LoVo (cell line): ENCODE measurements around the gene APOC1.
"Not testable (repeated sequence)": the region's sequence is repeated elsewhere in the genome, so short reads cannot be mapped to it uniquely, and the experiment has no call there.

Experiments
- DNase-seq: peaks from one replicate; pipeline ENCODE4 v3.0.0-alpha.2; 2016; ENCODE audit warnings: low spot score

APOC1 gene

DNA sequence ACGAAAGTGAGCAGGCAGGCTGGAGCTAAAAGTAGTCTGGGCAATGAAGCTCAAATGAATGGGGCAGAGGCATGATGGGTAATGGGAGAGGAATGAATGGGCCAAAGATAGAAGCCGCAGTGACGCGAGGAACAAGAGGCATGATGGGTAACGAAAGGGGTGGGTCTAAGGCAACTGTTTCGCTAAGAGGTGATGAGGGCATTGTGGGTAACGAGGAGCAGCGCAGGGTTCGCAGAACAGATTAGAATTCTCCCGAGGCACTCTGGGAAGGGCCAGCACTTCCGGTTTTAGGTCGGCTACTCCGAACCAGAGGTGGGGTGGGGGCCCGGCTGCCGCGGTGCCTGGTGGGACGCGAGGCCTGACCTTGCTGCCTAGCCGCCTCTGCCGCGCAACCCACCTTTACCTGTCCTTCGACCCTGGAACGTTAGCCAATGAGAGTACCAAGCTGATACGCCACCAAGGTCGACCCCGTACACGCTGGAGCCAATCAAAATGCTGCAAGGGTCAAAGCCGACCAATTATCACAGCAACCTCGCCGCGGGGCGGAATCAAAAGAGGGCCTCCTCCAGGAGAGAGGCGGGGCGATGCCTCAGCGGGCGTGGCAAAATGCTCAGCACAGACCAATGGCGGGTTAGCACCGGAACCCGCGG, 23.9 kb upstream of the APOC1 start:
- peak; percentile 99 for DNase-seq

DNA sequence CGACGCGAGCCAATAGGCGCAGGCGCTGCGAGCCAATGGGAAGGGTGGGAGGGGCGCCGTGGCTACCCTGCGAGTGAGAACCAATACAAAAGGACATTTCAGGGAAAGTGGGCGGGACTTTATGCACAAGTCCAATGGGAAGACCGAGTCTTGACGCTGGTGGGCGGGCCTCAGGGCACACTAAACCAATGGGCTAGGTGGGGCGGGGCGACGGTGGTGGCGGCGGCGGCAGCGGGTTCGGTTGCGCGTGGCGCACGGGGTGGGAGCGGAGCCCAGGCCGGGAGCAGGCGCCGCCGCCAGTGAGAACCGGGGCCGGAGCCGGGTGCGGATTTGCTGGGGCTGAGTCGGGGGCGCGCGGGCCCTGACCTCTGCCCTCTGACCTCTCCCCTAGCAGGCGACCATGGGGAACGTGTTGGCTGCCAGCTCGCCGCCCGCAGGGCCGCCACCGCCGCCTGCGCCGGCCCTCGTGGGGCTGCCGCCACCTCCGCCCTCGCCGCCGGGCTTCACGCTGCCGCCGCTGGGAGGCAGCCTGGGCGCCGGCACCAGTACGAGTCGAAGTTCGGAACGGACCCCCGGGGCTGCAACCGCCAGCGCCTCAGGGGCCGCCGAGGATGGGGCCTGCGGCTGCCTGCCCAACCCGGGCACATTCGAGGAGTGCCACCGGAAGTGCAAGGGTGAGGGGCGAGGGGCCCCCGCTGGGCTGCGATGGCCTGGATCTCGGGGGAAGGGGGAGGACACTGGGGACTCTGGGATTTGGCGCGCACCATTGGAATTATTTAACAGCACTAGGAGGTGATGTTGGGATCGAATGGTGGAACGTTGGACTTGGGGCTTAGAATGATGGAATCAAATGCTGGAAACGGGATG, 23.2 kb upstream of the APOC1 start, which contains the start of gene TOMM40:
TOMM40 (plus strand) TSS at position 239 of the 867 bp plus-strand sequence; CDS start at position 401, 162 bp downstream.
- DNase-seq: no peak

DNA sequence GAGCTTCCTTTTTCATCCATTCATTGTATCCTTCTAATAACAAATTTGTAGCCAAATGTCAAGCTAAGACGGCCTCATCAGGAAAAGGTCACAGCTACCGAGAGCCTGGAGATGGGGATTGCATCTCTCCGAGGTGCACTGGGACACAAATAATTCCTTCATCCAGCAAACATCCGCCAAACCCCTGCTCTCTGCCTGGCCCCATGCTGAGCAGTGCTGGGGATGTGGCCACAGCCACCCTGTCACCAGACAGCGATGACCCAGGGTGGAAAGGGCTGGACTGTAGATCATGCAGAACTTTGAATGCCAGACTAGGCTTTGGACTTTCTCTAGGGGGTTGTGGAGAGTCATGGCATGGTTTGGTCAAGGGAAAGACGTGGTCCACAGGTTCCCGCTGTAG, 21.5 kb upstream of the APOC1 start:
- DNase-seq: no peak

DNA sequence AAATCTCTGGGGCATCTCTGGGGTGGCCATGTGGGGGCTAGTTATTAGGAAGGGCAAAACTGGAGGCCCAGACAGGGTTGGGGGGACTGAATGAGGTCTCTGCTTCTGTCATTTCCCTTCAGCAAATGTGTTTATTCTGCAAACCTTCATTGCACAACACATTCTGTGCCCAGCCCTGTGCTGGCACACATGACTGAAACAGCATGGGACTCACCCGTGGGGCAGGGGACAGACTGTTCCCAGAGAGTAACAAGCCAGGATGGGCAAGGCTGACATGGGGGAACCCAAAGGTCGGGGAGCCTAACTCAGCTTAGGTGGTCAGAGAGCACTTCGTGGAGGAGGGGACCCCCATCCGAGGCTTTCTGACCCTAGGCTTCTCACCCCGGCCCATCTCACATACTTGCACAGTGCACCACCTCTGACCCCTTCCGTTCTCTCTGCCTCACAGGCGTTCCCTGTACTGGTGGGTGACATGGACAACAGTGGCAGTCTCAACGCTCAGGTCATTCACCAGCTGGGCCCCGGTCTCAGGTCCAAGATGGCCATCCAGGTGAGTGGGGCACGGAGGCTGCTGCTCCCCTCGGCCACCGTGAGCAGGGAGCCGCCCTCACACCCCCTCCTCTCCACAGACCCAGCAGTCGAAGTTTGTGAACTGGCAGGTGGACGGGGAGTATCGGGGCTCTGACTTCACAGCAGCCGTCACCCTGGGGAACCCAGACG, 20.9 kb upstream of the APOC1 start:
- DNase-seq: no peak

DNA sequence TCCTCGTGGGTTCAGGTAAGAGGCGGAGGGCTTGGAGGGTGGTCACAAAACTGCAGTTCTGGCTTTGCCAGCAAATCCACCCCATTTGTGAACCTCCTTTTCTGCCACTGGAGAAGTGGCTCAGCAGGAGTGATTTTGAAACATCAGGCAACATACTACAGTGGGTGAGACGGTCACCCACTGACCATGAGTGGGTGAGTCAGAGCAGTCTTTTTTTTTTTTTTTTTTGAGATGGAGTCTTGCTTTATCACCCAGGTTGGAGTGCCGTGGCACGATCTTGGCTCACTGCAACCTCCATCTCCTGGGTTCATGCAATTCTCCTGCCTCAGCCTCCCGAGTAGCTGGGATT, 20.4 kb upstream of the APOC1 start:
- DNase-seq: no peak

DNA sequence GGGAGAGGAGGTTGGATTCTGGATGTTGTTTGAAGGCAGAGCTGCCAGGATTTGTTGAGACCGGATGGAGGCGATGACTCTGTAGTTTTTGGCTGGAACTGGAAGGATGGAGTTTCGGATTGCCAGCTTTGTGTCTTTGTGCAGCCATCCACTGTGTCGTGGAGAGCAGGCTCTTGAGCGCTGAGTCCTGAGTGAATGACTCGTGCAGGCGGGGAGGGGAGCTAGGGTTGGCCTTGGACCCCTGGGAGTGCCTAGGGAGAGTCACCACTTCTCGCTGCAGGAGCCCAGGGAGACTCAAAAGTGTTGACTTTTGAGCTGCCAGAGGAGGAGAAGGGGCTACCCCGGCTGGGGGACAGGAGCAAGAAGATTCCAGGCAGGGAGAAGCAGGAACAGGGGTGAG, 19.5 kb upstream of the APOC1 start:
- no peak for DNase-seq

DNA sequence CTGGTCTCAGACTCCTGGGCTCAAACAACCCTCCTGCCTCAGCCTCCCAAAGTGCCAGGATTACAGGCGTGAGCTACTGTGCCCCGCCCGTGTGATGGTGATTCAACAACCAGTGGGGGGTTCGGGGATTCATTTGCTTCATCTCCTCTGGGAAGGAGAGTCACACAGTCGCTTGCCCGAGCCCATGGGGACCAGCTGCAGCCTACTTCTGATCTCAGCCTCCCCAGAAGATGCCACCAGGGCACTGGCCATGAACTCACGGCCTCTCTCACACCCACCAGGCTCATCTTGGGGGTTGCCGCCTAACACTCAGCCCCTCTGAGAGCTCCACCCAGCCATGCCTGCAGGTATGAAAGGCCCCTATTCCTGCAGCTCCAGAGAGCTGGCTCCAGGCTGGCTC, 16.6 kb upstream of the APOC1 start:
- DNase-seq: no peak

DNA sequence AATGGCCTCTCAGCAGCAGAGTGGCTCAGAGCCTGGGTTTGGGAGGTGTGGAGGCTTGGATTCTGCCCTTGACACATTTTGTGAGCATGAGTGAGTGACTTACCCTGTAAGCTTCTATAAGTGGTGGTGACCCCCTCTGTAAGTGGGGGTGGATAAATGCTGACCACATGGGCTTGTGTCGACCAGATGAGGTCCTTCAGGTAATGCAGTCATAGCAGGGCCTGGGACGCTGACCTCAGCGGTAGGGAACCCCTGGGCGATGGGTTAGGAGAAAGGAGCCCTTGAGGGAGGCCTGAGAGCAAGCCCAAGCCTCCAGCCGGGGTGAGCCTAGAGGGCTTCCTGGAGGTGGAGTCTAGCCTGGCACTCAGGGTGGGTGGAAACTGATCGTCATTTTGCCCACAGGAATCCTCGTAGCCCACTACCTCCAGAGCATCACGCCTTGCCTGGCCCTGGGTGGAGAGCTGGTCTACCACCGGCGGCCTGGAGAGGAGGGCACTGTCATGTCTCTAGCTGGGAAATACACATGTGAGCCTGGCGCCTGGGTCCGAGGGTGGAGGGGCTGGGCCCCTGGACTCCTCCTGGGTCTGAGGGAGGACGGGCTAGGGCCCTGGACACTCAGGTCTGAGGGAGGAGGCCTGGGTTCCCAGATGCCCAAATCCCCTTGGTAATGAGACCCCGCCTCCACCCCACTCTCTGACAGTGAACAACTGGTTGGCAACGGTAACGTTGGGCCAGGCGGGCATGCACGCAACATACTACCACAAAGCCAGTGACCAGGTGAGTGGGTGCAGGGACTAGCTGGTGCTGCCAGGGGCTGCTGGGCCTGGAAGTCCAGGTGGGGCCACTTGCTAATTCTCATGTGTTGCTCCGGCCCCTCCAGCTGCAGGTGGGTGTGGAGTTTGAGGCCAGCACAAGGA, 13.8 kb upstream of the APOC1 start:
- no peak for DNase-seq

DNA sequence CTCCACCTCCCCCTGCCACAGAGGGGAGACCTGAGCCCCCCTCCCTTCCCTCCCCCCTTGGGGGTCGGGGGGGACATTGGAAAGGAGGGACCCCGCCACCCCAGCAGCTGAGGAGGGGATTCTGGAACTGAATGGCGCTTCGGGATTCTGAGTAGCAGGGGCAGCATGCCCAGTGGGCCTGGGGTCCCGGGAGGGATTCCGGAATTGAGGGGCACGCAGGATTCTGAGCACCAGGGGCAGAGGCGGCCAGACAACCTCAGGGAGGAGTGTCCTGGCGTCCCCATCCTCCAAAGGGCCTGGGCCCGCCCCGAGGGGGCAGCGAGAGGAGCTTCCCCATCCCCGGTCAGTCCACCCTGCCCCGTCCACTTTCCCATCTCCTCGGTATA, 11.2 kb upstream of the APOC1 start:
- DNase-seq: no peak

DNA sequence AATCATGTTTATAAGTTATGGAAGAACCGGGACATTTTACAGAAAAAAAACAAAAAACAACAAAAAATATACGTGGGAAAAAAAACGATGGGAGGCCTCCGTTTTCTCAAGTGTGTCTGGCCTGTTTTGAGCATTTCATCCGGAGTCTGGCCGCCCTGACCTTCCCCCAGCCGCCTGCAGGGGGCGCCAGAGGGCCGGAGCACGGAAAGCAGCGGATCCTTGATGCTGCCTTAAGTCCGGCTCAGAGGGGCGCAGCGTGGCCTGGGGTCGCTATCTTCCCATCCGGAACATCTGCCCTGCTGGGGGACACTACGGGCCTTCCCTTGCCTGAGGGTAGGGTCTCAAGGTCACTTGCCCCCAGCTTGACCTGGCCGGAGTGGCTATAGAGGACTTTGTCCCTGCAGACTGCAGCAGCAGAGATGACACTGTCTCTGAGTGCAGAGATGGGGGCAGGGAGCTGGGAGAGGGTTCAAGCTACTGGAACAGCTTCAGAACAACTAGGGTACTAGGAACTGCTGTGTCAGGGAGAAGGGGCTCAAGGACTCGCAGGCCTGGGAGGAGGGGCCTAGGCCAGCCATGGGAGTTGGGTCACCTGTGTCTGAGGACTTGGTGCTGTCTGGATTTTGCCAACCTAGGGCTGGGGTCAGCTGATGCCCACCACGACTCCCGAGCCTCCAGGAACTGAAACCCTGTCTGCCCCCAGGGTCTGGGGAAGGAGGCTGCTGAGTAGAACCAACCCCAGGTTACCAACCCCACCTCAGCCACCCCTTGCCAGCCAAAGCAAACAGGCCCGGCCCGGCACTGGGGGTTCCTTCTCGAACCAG, 10.6 kb upstream of the APOC1 start:
- peak; percentile 43 for DNase-seq

DNA sequence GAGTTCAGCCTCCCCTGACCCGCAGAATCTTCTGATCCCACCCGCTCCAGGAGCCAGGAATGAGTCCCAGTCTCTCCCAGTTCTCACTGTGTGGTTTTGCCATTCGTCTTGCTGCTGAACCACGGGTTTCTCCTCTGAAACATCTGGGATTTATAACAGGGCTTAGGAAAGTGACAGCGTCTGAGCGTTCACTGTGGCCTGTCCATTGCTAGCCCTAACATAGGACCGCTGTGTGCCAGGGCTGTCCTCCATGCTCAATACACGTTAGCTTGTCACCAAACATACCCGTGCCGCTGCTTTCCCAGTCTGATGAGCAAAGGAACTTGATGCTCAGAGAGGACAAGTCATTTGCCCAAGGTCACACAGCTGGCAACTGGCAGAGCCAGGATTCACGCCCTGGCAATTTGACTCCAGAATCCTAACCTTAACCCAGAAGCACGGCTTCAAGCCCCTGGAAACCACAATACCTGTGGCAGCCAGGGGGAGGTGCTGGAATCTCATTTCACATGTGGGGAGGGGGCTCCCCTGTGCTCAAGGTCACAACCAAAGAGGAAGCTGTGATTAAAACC, 9.9 kb upstream of the APOC1 start:
- no peak for DNase-seq

DNA sequence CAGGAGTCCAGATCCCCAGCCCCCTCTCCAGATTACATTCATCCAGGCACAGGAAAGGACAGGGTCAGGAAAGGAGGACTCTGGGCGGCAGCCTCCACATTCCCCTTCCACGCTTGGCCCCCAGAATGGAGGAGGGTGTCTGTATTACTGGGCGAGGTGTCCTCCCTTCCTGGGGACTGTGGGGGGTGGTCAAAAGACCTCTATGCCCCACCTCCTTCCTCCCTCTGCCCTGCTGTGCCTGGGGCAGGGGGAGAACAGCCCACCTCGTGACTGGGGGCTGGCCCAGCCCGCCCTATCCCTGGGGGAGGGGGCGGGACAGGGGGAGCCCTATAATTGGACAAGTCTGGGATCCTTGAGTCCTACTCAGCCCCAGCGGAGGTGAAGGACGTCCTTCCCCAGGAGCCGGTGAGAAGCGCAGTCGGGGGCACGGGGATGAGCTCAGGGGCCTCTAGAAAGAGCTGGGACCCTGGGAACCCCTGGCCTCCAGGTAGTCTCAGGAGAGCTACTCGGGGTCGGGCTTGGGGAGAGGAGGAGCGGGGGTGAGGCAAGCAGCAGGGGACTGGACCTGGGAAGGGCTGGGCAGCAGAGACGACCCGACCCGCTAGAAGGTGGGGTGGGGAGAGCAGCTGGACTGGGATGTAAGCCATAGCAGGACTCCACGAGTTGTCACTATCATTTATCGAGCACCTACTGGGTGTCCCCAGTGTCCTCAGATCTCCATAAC, 8.8 kb upstream of the APOC1 start, which contains the start of gene APOE:
APOE (plus strand) TSS at position 360 of the 724 bp plus-strand sequence. CDS start 829 bp downstream, outside the sequence.
- DNase-seq: no peak

DNA sequence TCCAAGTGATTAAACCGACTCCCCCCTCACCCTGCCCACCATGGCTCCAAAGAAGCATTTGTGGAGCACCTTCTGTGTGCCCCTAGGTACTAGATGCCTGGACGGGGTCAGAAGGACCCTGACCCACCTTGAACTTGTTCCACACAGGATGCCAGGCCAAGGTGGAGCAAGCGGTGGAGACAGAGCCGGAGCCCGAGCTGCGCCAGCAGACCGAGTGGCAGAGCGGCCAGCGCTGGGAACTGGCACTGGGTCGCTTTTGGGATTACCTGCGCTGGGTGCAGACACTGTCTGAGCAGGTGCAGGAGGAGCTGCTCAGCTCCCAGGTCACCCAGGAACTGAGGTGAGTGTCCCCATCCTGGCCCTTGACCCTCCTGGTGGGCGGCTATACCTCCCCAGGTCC, 6.8 kb upstream of the APOC1 start:
- no peak for DNase-seq

DNA sequence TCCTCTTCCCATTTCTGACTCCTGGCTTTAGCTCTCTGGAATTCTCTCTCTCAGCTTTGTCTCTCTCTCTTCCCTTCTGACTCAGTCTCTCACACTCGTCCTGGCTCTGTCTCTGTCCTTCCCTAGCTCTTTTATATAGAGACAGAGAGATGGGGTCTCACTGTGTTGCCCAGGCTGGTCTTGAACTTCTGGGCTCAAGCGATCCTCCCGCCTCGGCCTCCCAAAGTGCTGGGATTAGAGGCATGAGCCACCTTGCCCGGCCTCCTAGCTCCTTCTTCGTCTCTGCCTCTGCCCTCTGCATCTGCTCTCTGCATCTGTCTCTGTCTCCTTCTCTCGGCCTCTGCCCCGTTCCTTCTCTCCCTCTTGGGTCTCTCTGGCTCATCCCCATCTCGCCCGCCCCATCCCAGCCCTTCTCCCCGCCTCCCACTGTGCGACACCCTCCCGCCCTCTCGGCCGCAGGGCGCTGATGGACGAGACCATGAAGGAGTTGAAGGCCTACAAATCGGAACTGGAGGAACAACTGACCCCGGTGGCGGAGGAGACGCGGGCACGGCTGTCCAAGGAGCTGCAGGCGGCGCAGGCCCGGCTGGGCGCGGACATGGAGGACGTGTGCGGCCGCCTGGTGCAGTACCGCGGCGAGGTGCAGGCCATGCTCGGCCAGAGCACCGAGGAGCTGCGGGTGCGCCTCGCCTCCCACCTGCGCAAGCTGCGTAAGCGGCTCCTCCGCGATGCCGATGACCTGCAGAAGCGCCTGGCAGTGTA, 6.2 kb upstream of the APOC1 start:
- no peak for DNase-seq

DNA sequence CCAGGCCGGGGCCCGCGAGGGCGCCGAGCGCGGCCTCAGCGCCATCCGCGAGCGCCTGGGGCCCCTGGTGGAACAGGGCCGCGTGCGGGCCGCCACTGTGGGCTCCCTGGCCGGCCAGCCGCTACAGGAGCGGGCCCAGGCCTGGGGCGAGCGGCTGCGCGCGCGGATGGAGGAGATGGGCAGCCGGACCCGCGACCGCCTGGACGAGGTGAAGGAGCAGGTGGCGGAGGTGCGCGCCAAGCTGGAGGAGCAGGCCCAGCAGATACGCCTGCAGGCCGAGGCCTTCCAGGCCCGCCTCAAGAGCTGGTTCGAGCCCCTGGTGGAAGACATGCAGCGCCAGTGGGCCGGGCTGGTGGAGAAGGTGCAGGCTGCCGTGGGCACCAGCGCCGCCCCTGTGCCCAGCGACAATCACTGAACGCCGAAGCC, 5.6 kb upstream of the APOC1 start:
- DNase-seq: no peak

DNA sequence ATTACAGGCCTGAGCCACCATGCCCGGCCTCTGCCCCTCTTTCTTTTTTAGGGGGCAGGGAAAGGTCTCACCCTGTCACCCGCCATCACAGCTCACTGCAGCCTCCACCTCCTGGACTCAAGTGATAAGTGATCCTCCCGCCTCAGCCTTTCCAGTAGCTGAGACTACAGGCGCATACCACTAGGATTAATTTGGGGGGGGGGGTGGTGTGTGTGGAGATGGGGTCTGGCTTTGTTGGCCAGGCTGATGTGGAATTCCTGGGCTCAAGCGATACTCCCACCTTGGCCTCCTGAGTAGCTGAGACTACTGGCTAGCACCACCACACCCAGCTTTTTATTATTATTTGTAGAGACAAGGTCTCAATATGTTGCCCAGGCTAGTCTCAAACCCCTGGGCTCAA, 4.6 kb upstream of the APOC1 start:
- no peak for DNase-seq

DNA sequence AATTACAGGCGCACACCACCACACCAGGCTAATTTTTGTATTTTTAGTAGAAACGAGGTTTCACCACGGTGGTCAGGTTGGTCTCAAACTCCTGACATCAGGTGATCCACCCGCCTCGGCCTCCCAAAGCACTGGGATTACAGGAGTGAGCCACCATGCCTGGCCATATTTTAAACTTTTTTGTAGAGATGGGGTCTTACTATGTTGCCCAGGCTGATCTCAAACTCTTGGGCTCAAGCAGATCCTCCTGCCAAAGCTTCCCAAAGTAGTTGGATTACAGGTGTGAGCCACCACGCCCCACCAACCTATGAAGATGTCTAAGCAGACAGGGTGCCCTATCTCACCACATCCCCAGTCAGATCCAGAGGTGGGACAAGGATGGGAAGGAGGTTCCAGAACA, 2.5 kb upstream of the APOC1 start:
- DNase-seq: not testable (repeated sequence)

DNA sequence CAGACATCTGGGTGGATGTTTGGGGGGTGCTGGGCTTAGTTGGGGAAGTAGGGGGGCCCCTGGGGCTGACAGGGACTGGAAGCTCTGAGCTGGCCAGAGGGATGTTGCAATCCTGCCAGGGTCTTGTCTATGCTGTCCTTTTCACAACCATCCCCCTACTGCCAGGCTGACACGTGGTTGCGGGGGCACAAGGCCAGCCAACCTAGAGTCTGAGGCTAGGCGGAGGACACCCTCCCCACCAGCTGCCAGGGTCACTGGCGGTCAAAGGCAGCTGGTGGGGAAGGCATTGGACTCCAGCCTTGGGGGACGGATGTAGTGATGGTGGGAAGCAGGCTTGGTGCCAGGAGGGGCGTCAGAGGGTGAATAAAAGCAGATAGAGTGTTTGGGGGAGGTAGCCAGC, 1.6 kb upstream of the APOC1 start:
- no peak for DNase-seq
